HepG2 (cell line): ENCODE measurements around the gene MBLAC1. TPM values are rescaled to one million over a fixed set of nuclear protein-coding genes. Genes with fewer than 3 reads are reported as not detected.

ENCODE experiments used
- NR3C1 ChIP-seq: sonication (generic); formaldehyde crosslinking; IDR thresholded peaks from 2 replicates; pipeline ENCODE4 v1.4.0; 2020; ENCODE audit warnings: missing genetic modification reagents
- PLRG1 ChIP-seq: fragments of 450-650 bp; conservative IDR thresholded peaks from 2 replicates; pipeline ENCODE4 v1.6.1; 2016
- RFX1 ChIP-seq: fragments of 450-650 bp; IDR thresholded peaks from 2 replicates; pipeline ENCODE4 v1.6.1; 2017
- SAP130 ChIP-seq: IDR thresholded peaks from 2 replicates; pipeline ENCODE4 v1.6.1; 2016; ENCODE audit warnings: low read depth
- SMAD1 ChIP-seq: sonication (generic); formaldehyde crosslinking; IDR thresholded peaks from 2 replicates; pipeline ENCODE4 v1.4.0; 2020; ENCODE audit warnings: missing genetic modification reagents, low read depth, mild to moderate bottlenecking, borderline replicate concordance
- TEAD3 ChIP-seq: optimal IDR thresholded peaks from 2 replicates; pipeline ENCODE3; 2016; ENCODE audit warnings: borderline replicate concordance
- ZMAT3 ChIP-seq: sonication (generic); formaldehyde crosslinking; conservative IDR thresholded peaks from 2 replicates; pipeline ENCODE4 v1.7.0; 2021; ENCODE audit warnings: missing genetic modification reagents
- ZNF160 ChIP-seq: sonication (generic); formaldehyde crosslinking; IDR thresholded peaks from 2 replicates; pipeline ENCODE4 v1.8.0; 2022; ENCODE audit warnings: mild to moderate bottlenecking, inconsistent platforms, missing genetic modification reagents
- ZNF367 ChIP-seq: sonication (generic); formaldehyde crosslinking; IDR thresholded peaks from 2 replicates; pipeline ENCODE4 v1.4.0; 2020; ENCODE audit warnings: missing genetic modification reagents, borderline replicate concordance
- ZNF616 ChIP-seq: sonication (generic); formaldehyde crosslinking; IDR thresholded peaks from 2 replicates; pipeline ENCODE4 v1.5.0; 2020; ENCODE audit warnings: low read depth, mild to moderate bottlenecking, missing genetic modification reagents
- ZSCAN31 ChIP-seq: sonication (generic); formaldehyde crosslinking; IDR thresholded peaks from 2 replicates; pipeline ENCODE4 v1.5.0; 2020; ENCODE audit warnings: low read depth, mild to moderate bottlenecking, missing genetic modification reagents
- polyA plus RNA-seq, 8 experiments: library from polyadenylated mRNA; depleted of rRNA in 3 of 8; stranded (reverse) in 7 of 8; unstranded in 1 of 8; fragments of >200 nt; fragmentation: Illumina TruSeq in 4 of 8; extraction: Trizol in 4 of 8; gene quantifications; 2 replicates each; pipeline versions ENCODE4 v1.2.1 to v1.2.3, GENCODE V29; 2011 to 2016; ENCODE audit warnings: low read depth in 4 of 8, missing spikeins in 1 of 8, mixed read lengths in 1 of 8; ENCODE audit not compliant: insufficient read depth in 1 of 8
- total RNA-seq, 5 experiments: library from RNA; depleted of rRNA; stranded (reverse); fragments of >200 nt; fragmentation: Illumina TruSeq; extraction: Trizol; gene quantifications; 2 replicates each; pipeline ENCODE4 v1.2.3, GENCODE V29; 2016; ENCODE audit warnings: low read depth in 1 of 5
- TF ChIP-seq, protein P1 (sequence below): sonication (generic); formaldehyde crosslinking; conservative IDR thresholded peaks from 2 replicates; pipeline ENCODE4 v1.4.0; 2020; ENCODE audit warnings: missing genetic modification reagents
- TF ChIP-seq, protein P2 (sequence below): sonication (generic); formaldehyde crosslinking; IDR thresholded peaks from 2 replicates; pipeline ENCODE4 v1.4.0; 2020; ENCODE audit warnings: low read depth, mild to moderate bottlenecking, missing genetic modification reagents
- TF ChIP-seq, protein P3 (sequence below): IDR thresholded peaks from 2 replicates; pipeline ENCODE4 v1.6.1; 2016; ENCODE audit warnings: missing genetic modification reagents, missing compliant biosample characterization
- TF ChIP-seq, protein P4 (sequence below): sonication (generic); formaldehyde crosslinking; IDR thresholded peaks from 2 replicates; pipeline ENCODE4 v1.4.0; 2020; ENCODE audit warnings: missing genetic modification reagents
- TF ChIP-seq, protein P5 (sequence below): sonication (generic); formaldehyde crosslinking; IDR thresholded peaks from 2 replicates; pipeline ENCODE4 v1.5.0; 2020; ENCODE audit warnings: mild to moderate bottlenecking, missing genetic modification reagents
- TF ChIP-seq, protein P6 (sequence below): IDR thresholded peaks from 2 replicates; pipeline ENCODE4 v1.6.1; 2016; ENCODE audit warnings: mild to moderate bottlenecking

The MBLAC1 gene
- total and polyA plus RNA-seq, 2 of the 13 experiments (the other 11 are each of a cell fraction or from before 2014, with no cell fraction given), result 0.79 to 2.1 TPM

DNA sequence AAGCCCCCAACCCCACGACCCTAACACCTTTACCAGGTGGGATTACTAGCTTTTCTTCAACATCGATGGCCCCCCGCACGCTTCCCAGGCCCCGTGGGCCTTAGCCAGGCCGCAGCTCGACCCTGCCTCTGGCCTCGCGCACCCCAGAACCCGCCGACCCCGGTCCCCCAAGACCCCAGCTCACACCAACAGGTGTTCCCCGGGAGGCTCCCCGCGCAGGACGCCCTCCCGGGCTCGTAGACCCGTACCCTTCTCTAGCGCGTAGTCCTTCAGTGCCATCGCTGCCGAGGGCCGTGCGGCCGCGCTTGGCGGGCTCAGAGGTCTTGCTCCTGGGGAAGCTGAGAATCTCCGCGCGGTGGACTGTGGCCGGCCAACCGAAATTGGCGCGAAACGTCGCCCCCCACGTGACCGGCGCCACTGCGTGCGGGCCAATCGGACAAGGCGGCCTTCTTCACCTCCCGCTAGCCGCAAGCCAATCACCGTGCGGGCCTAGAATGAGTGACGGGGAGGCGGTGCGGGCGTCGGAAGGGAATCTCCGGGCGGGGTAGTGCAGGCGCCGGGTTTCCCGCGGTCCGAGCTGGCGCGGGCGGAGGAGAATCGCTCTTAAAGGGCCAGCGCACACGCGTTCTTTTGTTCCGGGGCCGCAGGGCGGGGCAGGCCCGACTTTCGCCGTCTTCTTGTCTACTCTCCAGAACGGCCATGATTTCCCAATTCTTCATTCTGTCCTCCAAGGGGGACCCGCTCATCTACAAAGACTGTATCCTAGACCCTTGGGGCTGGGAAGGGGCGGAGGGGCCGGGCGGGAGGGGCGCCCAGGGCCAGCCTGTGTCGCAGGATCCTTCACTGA lies 25.5 kb upstream of the MBLAC1 start, which contains the start of the genes AP4M1 and MCM7 (continued):
- TF ChIP-seq, protein P1, sequence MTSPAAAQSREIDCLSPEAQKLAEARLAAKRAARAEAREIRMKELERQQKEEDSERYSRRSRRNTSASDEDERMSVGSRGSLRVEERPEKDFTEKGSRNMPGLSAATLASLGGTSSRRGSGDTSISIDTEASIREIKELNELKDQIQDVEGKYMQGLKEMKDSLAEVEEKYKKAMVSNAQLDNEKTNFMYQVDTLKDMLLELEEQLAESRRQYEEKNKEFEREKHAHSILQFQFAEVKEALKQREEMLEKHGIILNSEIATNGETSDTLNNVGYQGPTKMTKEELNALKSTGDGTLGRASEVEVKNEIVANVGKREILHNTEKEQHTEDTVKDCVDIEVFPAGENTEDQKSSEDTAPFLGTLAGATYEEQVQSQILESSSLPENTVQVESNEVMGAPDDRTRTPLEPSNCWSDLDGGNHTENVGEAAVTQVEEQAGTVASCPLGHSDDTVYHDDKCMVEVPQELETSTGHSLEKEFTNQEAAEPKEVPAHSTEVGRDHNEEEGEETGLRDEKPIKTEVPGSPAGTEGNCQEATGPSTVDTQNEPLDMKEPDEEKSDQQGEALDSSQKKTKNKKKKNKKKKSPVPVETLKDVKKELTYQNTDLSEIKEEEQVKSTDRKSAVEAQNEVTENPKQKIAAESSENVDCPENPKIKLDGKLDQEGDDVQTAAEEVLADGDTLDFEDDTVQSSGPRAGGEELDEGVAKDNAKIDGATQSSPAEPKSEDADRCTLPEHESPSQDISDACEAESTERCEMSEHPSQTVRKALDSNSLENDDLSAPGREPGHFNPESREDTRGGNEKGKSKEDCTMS (CRISPR knock-in tag), result no peak
- TF ChIP-seq NR3C1 (CRISPR knock-in tag) (no peak), ZNF367 (CRISPR knock-in tag) (no peak), ZNF160 (no peak), ZSCAN31 (no peak; the same call in 1 of the 2 replicates), ZNF616 (CRISPR knock-in tag) (0 out of 2 replicates have a peak, but pooled peaks have one; percentile 64), RFX1 (no peak), ZMAT3 (no peak), SMAD1 (CRISPR knock-in tag) (peak; percentile 73), PLRG1 (no peak), TEAD3 (CRISPR knock-in tag) (no peak), SAP130 (CRISPR knock-in tag) (peak; percentile 90)
- TF ChIP-seq, protein P2, sequence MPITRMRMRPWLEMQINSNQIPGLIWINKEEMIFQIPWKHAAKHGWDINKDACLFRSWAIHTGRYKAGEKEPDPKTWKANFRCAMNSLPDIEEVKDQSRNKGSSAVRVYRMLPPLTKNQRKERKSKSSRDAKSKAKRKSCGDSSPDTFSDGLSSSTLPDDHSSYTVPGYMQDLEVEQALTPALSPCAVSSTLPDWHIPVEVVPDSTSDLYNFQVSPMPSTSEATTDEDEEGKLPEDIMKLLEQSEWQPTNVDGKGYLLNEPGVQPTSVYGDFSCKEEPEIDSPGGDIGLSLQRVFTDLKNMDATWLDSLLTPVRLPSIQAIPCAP (CRISPR knock-in tag), result no peak
- TF ChIP-seq, protein P3, sequence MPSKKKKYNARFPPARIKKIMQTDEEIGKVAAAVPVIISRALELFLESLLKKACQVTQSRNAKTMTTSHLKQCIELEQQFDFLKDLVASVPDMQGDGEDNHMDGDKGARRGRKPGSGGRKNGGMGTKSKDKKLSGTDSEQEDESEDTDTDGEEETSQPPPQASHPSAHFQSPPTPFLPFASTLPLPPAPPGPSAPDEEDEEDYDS, result no peak
- TF ChIP-seq, protein P4, sequence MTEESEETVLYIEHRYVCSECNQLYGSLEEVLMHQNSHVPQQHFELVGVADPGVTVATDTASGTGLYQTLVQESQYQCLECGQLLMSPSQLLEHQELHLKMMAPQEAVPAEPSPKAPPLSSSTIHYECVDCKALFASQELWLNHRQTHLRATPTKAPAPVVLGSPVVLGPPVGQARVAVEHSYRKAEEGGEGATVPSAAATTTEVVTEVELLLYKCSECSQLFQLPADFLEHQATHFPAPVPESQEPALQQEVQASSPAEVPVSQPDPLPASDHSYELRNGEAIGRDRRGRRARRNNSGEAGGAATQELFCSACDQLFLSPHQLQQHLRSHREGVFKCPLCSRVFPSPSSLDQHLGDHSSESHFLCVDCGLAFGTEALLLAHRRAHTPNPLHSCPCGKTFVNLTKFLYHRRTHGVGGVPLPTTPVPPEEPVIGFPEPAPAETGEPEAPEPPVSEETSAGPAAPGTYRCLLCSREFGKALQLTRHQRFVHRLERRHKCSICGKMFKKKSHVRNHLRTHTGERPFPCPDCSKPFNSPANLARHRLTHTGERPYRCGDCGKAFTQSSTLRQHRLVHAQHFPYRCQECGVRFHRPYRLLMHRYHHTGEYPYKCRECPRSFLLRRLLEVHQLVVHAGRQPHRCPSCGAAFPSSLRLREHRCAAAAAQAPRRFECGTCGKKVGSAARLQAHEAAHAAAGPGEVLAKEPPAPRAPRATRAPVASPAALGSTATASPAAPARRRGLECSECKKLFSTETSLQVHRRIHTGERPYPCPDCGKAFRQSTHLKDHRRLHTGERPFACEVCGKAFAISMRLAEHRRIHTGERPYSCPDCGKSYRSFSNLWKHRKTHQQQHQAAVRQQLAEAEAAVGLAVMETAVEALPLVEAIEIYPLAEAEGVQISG (CRISPR knock-in tag), result no peak; the same call in none of the 2 replicates
- TF ChIP-seq, protein P5, sequence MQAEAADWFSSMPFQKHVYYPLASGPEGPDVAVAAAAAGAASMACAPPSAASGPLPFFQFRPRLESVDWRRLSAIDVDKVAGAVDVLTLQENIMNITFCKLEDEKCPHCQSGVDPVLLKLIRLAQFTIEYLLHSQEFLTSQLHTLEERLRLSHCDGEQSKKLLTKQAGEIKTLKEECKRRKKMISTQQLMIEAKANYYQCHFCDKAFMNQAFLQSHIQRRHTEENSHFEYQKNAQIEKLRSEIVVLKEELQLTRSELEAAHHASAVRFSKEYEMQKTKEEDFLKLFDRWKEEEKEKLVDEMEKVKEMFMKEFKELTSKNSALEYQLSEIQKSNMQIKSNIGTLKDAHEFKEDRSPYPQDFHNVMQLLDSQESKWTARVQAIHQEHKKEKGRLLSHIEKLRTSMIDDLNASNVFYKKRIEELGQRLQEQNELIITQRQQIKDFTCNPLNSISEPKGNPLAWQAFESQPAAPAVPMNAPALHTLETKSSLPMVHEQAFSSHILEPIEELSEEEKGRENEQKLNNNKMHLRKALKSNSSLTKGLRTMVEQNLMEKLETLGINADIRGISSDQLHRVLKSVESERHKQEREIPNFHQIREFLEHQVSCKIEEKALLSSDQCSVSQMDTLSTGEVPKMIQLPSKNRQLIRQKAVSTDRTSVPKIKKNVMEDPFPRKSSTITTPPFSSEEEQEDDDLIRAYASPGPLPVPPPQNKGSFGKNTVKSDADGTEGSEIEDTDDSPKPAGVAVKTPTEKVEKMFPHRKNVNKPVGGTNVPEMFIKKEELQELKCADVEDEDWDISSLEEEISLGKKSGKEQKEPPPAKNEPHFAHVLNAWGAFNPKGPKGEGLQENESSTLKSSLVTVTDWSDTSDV (CRISPR knock-in tag), result no peak
- TF ChIP-seq, protein P6, sequence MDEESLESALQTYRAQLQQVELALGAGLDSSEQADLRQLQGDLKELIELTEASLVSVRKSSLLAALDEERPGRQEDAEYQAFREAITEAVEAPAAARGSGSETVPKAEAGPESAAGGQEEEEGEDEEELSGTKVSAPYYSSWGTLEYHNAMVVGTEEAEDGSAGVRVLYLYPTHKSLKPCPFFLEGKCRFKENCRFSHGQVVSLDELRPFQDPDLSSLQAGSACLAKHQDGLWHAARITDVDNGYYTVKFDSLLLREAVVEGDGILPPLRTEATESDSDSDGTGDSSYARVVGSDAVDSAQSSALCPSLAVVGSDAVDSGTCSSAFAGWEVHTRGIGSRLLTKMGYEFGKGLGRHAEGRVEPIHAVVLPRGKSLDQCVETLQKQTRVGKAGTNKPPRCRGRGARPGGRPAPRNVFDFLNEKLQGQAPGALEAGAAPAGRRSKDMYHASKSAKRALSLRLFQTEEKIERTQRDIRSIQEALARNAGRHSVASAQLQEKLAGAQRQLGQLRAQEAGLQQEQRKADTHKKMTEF (CRISPR knock-in tag), result peak; percentile 37; the same call in 1 of the 2 replicates
